ENCODE results near the gene ZIC1. TPM values are rescaled to one million over a fixed set of nuclear protein-coding genes. Genes with fewer than 3 reads are reported as not detected.

Gene ZIC1
- total and polyA plus RNA-seq, 2 donors (not counting 1 experiment from before 2014, with no cell fraction given), result not detected

GRCh38 chr3:147406028-147406931 lies 2.9 kb upstream of the ZIC1 start, which contains the start of gene ZIC4:
Gene ZIC4, minus strand, starts transcription at chr3:147406543. Its CDS starts 3,746 bp downstream, at chr3:147402797.
- peaks cover 2% of the 10 kb centered on the region for H3K4me1 Mint-ChIP-seq
- intact Hi-C loops (cut with micrococcal nuclease), result no loop called here
- no peaks in the 10 kb centered on the region for H3K9me3 Mint-ChIP-seq (ENCODE audit: insufficient read depth)
- Histone ChIP-seq H3K9ac (ENCODE audit: low read length) (no peak within 1 kb of the TSS), H3K4me1 (ENCODE audit: control insufficient read depth in 2 of 2, insufficient read depth in 2 of 2, low read length in 2 of 2) (peaks cover 12 to 15% of the 10 kb centered on the region in 2 donors), H3K4me3 (ENCODE audit: control extremely low read depth in 1 of 5, extremely low read depth in 1 of 5, insufficient read depth in 1 of 5, low read depth in 2 of 5, low read length in 4 of 5) (no peak within 1 kb of the TSS), H3K9me3 (ENCODE audit: control extremely low read depth in 1 of 3, control insufficient read depth in 2 of 3, insufficient read depth in 1 of 3, low read length in 2 of 3) (peaks cover 0 to 60% (median 3%) of the 10 kb centered on the region in 3 donors), H3K36me3 (replicated peaks in 1 of 2; ENCODE audit: control extremely low read depth in 1 of 2, control insufficient read depth in 1 of 2, extremely low read depth in 1 of 2, insufficient read depth in 2 of 2, low read length in 1 of 2) (no peaks in the 10 kb centered on the region), H3K27ac (ENCODE audit: low read length in 2 of 2) (no peak within 1 kb of the TSS), H3K79me2 (ENCODE audit: control insufficient read depth, insufficient read depth, low read length) (no peaks in the 10 kb centered on the region), H3K4me2 (replicated peaks; ENCODE audit: low read depth, low read length, poor library complexity, severe bottlenecking) (no peak within 1 kb of the TSS), H4K20me1 (ENCODE audit: control insufficient read depth, insufficient read depth, low read length, poor library complexity, severe bottlenecking) (no peaks in the 10 kb centered on the region), H3K27me3 (replicated peaks in 1 of 4; ENCODE audit: control extremely low read depth in 1 of 4, control insufficient read depth in 3 of 4, insufficient read depth in 4 of 4, low read length in 3 of 4) (peaks cover 0 to 73% (median 58%) of the 10 kb centered on the region in 4 experiments), H2AFZ (ENCODE audit: insufficient read depth, low read depth, low read length, poor library complexity, severe bottlenecking) (no peak within 1 kb of the TSS)
- H3K4me3 Mint-ChIP-seq, result no peak within 1 kb of the TSS
- POLR2A ChIA-PET, result no interaction called here
- CTCF ChIA-PET, result no interaction called here
- DNase-seq, result no peak
- no peak for ATAC-seq (ENCODE audit: low read depth)
- TF ChIP-seq, protein P1, sequence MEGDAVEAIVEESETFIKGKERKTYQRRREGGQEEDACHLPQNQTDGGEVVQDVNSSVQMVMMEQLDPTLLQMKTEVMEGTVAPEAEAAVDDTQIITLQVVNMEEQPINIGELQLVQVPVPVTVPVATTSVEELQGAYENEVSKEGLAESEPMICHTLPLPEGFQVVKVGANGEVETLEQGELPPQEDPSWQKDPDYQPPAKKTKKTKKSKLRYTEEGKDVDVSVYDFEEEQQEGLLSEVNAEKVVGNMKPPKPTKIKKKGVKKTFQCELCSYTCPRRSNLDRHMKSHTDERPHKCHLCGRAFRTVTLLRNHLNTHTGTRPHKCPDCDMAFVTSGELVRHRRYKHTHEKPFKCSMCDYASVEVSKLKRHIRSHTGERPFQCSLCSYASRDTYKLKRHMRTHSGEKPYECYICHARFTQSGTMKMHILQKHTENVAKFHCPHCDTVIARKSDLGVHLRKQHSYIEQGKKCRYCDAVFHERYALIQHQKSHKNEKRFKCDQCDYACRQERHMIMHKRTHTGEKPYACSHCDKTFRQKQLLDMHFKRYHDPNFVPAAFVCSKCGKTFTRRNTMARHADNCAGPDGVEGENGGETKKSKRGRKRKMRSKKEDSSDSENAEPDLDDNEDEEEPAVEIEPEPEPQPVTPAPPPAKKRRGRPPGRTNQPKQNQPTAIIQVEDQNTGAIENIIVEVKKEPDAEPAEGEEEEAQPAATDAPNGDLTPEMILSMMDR (IDR thresholded peaks at IDR 0.05), result no peak
- TF ChIP-seq EZH2 (IDR thresholded peaks at IDR 0.05; ENCODE audit: borderline replicate concordance, insufficient read depth, low read depth, low read length, poor library complexity, severe bottlenecking), result no peak
- H3K27me3 Mint-ChIP-seq, result peaks cover 61% of the 10 kb centered on the region
- 0% methylated on average over 3 of the region's 25 CpGs for WGBS (ENCODE audit: insufficient coverage)
- no peak within 1 kb of the TSS for H3K27ac Mint-ChIP-seq

DNA sequence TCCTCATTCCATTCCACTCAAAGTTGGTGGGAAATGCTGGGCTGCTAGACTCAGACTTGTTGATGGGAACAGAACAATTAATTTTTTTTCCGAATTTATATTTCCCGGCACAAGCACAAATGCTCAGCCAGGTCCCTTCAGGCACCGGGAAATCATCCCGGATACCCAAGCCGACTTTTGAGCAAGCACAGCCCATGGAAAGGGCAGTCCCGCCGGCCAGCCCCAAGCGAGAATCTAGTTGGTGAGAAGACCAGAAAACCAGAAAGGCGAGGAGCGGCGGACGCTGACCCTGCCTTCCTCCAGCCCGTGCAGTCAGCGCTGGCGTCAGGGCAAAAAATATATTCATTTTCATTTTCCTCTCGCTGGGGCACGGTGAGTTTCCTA lies 2.1 kb upstream of the ZIC1 start:
- Histone ChIP-seq H2AFZ (ENCODE audit: insufficient read depth, low read depth, low read length, poor library complexity, severe bottlenecking) (no peak overlapping the region), H3K9ac (ENCODE audit: low read length) (no peak overlapping the region), H3K27me3 (replicated peaks in 1 of 4; ENCODE audit: control extremely low read depth in 1 of 4, control insufficient read depth in 3 of 4, insufficient read depth in 4 of 4, low read length in 3 of 4) (peaks cover 0 to 79% (median 62%) of the 10 kb centered on the region in 4 experiments), H3K36me3 (replicated peaks in 1 of 2; ENCODE audit: control extremely low read depth in 1 of 2, control insufficient read depth in 1 of 2, extremely low read depth in 1 of 2, insufficient read depth in 2 of 2, low read length in 1 of 2) (no peaks in the 10 kb centered on the region), H3K79me2 (ENCODE audit: control insufficient read depth, insufficient read depth, low read length) (no peaks in the 10 kb centered on the region), H3K4me2 (replicated peaks; ENCODE audit: low read depth, low read length, poor library complexity, severe bottlenecking) (no peak overlapping the region), H3K27ac (ENCODE audit: low read length in 2 of 2) (no peak overlapping the region), H3K4me1 (ENCODE audit: control insufficient read depth in 2 of 2, insufficient read depth in 2 of 2, low read length in 2 of 2) (peaks cover 13 to 18% of the 10 kb centered on the region in 2 donors), H3K9me3 (ENCODE audit: control extremely low read depth in 1 of 3, control insufficient read depth in 2 of 3, insufficient read depth in 1 of 3, low read length in 2 of 3) (peaks cover 0 to 65% (median 3%) of the 10 kb centered on the region in 3 donors), H3K4me3 (ENCODE audit: control extremely low read depth in 1 of 5, extremely low read depth in 1 of 5, insufficient read depth in 1 of 5, low read depth in 2 of 5, low read length in 4 of 5) (no peak overlapping the region), H4K20me1 (ENCODE audit: control insufficient read depth, insufficient read depth, low read length, poor library complexity, severe bottlenecking) (no peaks in the 10 kb centered on the region)
- ChIA-PET POLR2A (no interaction called here), CTCF (no interaction called here)
- Mint-ChIP-seq H3K9me3 (ENCODE audit: insufficient read depth) (no peaks in the 10 kb centered on the region), H3K4me3 (no peak overlapping the region), H3K4me1 (peaks cover 4% of the 10 kb centered on the region), H3K27me3 (peaks cover 63% of the 10 kb centered on the region), H3K27ac (no peak overlapping the region)
- DNase-seq (no peak), ATAC-seq (ENCODE audit: low read depth) (no peak)
- TF ChIP-seq EZH2 (IDR thresholded peaks at IDR 0.05; ENCODE audit: borderline replicate concordance, insufficient read depth, low read depth, low read length, poor library complexity, severe bottlenecking), result no peak
- TF ChIP-seq, protein P1 (IDR thresholded peaks at IDR 0.05), result no peak
- WGBS (ENCODE audit: insufficient coverage), result 9% methylated on average over 8 of the region's 17 CpGs
- intact Hi-C loops (cut with micrococcal nuclease), result no loop called here

Data from B cell (primary cell).